Mesenteric fat pad (tissue), 1 donor: ENCODE measurements around the gene PYGB. TPM values are rescaled to one million over a fixed set of nuclear protein-coding genes. Genes with fewer than 3 reads are reported as not detected.

Experiments
- DNase-seq: peaks from one replicate; pipeline ENCODE4 v3.0.0-alpha.2; 2020; ENCODE audit warnings: low spot score
- total RNA-seq: library from RNA; stranded (reverse); fragmentation: NEBNext Ultra II Directional; extraction: Animal tissue kit (Norgen Biotek cat#: 25700); gene quantifications from one replicate; pipeline ENCODE4 v1.2.1, GENCODE V29; 2021
- donor health status: DM: yes; HTN: yes; CAD: no.

PYGB gene
- total RNA-seq, 1 donor from 2014 or later, result 121 TPM

DNA sequence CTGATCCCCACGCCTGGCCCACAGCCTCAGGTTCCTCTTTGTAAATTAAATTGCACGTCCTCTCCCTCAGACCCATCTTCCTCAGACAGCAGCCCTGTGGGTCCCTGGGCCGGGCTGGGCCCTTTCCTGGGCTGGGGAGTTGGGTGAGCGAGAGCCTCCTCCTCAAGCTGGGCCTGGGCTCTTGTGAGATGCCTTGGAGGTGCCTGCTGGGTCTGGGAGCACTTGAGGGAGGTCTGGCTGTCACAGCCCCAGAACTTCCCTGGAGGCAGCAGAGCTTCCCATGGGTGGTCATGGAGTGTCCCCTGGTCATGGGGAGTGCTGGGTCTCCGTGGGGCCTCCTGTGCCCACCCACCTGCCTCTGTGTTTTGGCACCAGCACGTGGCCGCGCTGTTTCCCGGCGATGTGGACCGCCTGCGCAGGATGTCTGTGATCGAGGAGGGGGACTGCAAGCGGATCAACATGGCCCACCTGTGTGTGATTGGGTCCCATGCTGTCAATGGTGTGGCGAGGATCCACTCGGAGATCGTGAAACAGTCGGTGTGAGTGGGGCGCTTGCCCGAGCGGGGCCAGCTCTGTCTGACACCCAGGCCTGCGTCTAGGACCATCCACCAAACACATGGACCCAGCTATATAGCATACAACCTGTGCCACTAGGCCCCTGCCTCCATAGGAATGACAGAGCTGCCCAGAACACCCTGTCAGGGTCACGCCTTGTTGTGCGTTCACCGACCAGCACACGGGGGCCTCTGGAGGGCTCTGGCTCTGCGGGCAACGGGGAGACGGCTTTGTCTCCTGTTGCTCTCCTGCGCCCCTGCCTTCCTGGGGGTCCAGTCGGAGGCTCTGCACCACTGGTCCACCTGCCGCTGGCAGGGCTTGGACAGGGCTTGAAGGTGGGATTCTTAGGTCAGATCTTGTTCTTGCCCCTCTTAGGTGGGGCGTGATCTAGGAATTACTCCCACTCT lies 33.0 kb downstream of the PYGB start:
- DNase-seq, result peak; percentile 86

DNA sequence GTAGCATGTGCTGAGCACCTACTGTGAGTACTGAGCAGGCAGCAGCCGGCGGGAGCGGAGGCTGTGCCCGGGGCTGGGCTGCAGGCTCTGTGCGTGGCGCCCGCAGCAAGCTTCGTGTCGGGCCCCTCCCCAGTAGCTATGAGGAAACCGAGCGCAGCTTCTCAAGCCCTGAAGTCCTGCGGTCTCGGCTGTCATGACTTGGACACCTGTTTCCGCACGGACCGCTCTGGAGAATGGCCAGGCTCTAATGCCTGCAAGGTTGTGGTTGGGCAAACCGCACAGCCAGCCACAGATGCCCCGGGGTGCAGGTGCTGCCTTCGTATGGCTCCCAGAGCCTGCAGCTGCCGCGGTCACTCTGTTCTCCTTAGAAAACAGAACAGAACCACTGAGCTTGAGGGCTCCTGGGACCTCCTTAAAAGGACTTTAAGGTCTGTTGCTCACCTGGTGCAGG lies 33.7 kb downstream of the PYGB start:
- peak; percentile 86 for DNase-seq

DNA sequence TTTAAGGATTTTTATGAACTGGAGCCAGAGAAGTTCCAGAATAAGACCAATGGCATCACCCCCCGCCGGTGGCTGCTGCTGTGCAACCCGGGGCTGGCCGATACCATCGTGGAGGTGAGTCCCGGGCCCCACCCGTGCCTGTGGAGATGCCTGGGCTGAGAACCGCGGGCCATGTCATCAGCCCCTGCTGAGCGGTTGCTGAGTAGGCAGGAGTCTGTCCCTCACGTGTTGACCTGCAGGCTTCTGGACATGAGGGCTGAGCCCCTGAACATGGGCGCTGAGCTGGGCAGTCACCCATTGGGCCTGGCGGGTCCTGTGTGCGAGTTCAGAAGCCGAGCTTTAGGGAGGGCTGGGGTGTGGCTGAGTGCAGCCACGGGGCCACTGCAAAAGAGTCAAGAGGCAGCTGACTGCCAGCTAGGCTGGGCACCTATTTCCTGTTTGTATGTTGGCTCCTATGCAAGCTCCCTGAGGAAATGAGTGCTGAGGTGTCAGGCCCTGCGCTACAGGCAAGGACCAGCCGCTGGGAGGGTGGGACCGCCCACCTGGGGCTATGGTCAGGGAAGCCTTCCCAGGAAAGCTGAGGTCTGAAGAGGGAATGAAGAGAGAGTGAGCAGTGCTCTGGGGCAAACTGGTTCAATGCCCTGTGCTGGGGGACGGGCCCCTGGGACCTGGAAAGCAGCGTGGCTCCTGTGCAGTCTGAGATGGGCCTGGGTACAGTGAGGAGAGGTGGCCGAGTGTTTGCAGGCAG lies 34.3 kb downstream of the PYGB start:
- peak; percentile 85 for DNase-seq

DNA sequence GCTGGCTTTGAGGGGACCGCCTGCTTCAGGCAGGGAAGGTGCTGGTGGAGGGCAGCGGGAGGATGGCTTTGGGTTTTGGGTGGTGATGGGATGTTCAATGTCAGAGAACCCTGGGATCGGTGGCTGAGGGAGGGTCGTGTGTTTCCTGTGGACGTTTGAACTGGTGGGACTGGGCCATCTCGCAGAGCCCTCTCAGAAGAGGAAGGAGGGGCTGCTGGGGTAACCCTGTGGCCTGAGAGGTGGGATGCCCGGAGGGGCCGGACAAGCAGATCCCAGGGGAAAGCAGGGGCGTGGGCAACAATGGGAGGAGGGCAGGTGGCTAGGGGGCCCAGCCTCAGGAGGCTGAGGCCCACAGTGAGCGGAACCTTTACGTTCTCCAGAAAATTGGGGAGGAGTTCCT lies 34.9 kb downstream of the PYGB start:
- DNase-seq, result peak; percentile 77

DNA sequence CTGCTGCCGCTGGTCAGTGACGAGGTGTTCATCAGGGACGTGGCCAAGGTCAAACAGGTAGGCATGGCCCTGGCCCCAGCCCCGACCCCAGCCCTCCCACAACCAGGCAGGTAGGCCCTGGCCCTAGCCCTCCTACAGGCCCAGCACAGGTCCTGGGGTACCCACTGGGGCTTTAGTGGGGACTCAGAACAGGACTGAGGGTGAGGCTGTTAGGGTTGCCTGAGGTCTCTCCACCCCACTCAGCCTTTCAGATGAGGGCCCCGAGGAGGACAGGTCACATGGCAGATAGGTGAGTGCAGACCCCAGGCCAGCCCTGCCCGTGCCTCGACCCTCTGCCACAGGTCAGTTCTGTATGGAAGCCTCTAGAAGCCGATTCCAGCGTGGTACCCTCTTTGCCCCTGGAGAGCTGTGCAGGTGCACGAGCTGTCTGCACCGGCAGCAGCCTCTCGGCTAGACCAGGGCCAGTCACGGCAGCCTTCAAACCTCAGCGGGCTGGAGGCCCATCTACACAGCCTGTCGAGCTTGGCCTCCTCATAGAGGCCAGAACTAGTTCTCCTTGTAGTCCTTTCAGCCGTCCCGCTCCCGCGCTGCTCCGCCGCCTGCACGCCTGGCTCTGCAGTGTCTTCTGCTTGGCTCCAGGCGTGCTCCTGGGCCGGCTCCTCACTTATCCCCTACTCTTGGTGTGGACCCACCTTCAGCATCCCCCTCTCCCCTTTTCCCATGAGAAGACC lies 35.5 kb downstream of the PYGB start:
- DNase-seq, result peak; percentile 83

DNA sequence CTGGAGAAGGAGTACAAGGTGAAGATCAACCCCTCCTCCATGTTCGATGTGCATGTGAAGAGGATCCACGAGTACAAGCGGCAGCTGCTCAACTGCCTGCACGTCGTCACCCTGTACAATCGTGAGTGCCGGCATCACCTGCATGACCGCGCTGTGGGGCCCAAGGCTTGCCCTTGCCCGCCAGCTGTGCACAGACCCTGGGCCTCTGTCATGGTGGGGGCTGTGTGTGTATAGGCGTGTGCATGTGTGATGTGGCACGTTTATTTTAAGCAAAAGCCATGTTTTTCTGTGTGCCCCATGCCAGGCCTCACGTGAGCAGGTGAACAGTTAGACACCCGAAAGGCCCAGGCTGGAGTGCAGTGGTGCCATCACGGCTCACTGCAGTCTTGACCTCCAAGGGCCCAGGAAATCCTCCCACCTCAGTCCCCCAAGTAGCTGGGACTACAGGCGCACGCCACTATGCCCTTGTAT lies 36.3 kb downstream of the PYGB start:
- DNase-seq, result peak; percentile 73

DNA sequence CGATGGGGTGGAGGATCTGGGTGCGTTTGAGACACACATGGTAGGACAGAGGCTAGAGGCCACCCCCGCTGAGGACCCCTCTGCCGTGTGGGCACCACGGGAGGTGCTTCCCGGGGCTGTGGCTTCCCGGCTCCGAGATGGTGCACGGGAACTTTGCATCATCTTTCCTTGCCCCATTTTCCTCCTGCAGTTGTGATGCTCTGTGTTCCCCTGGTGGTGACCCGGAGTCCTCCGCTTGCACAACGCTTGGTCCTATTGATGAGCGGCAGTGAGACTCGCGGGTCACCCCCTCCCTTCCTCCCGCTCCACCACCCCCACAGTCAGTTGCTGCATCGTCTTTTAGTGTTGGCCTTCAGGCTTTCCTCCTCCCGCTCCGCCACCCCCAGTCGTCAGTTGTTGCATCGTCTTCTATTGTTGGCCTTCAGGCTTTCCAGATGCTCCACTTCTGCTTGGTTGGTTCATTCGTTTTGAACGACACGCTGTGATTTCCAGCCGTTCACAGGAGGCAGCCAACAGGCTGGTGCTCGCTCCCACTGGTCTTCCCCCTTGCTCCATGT lies 37.3 kb downstream of the PYGB start:
- DNase-seq, result peak; percentile 82

DNA sequence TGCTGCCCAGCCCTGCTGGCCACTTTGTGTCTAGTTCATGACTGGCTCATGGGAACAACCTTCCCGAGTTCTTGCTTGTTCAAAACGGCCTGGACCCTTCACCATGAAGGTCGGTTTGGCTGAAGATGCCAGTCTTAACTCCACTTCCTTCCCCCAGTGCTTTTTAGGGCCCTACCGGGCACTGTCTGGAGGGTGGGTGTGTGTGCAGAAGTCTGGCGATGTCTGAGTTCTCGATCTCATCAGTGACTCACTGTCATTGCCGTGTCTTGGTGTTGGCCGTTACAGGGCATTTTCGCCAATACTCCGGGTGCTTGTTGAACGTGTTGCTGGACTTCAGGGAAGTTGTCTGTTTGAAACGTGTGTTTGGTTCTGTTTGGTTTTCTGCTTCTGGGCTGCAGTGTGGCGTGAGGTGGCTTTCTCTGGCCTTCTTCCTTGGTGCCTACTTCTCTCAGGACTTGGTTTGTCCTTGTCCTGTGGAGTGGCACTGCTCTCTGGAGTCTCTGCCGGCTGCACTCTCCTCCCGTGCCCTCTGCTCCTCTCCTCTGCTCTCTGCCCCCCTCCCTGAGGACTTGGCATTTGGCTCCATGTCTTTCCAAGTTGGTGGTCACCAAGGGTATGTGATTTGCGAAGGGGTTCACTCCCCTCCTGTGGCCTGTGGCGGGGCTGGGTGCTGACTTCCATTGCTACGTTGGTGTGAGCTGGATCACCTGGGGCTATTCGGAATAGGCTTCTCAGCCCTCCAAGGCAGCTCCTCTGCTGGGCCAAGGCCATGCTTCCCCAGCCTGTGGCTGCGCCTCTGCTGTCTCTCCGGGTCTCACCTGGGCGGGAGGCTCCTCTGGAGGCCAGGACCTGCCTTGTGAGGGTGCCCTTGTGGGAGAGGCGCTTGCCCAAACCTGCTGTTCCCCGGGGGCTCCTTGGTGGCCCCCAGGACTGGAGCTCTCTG lies 38.2 kb downstream of the PYGB start:
- peak; percentile 81 for DNase-seq

DNA sequence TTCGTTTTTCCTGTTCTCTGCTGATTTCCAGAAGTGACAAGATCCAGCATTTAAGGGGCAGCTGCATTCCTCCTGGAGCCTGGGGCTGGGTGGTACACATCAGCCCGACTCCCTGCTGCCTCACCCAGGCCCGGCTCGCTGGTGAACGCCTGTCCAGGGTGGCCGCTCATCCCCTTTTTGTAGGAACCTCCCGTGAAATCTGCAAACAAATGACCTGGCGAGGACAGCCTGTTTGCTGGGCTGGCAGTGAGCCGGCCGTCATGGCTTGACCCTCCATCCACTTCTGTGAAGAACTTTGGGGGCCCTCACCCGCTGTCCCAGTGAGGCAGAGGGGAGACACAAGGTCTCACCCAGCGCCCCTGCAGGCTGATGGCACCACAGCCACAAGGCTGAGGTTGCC lies 39.0 kb downstream of the PYGB start:
- peak; percentile 69 for DNase-seq

DNA sequence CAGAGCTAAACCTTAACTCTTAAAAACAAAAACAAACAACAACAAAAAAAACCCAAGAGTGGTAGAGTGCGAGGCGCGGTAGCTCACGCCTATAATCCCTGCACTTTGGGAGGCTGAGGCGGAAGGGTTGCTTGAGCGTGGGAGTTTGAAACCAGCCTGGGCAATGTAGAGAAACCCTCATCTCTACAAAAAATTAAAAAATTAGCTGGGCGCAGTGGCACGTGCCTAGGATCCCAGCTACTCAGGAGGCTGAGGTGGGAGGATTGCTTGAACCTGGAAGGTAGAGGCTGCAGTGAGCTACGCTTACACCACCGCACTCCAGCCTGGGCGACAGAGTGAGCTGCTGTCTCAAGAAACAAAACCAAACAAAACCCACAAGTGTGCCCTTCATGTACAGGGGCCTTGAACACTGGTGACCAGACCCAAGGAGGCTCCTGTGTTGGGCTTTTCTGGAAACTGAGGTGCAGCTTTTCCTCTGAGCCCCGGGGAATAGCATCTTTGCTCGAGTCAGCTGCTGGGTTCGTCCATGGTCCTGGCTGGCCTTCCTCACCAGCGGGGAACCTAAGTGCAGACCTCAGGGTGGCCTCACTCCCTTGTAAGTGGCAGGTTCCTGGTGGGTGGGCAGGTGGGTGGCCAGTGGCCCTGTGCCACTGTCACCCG lies 39.9 kb downstream of the PYGB start:
- DNase-seq, result peak; percentile 76

DNA sequence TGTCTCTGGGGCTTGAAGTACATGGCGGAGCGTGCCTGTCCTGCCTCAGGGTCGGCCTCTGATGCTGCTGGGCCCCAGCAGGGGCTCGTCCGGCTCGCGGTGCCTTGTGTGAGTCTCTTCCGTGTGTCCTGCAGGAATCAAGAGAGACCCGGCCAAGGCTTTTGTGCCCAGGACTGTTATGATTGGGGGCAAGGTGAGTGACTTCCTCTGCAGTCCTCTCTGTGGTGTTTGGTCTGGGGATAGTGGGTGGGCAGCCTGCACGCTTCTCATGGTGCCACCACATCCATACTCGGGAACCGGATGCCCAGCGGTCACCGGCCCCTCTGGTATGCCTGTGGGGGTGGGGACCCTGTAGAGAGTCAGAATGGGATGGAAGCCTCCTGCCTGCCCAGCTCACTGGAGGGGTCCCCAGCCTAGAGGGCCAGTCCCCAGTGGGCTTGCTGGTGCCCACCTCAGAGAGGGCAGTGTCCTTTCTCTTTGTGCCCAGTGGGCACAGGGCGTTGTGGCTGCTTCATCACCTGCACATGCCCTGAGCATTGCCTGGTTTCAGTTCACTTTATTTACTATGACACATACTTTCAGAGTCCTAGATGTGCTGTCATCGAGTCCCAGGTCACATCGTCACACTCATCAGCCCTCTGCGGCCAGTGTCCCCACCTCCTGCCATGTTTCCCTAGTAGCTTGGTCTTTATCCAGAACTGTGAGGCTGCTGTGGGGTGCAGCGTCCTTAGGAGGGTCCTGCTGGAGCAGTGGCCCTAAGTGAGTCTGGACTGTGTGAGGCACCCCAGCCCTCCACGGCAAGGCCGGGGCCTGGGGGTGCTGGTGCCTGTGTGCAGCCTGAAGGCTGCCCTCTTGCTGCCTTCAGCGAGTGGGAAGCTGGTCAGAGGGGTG lies 40.7 kb downstream of the PYGB start:
- no peak for DNase-seq

DNA sequence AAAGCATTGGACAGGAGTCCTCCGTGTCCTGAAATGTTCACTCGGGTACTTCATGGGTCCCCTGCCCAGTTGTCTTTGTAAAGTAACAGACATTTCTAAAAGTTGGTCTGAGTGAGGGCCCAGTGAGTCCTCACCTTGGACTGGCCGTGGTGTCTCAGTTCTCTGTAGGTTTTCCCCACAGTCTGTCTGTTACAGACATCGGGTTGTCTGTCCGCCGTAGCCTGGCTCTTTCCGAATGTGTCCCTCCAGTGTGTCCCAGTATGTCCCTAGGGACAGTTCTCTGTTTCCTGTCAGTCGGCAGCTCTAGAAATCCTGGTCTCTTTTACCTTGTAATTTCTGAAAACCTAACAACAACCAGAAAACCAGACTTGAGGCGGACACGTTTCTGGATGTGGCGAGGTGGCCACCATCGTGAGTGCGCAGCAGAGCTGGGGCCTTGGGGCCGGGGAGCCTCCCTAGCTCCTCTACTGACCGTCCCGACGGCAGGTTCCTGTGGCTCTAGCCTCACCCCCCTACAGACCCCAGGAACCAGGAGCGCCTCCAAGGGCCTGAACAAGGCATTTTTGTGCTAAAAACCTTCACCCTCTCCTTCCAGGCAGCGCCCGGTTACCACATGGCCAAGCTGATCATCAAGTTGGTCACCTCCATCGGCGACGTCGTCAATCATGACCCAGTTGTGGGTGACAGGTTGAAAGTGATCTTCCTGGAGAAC lies 42.2 kb downstream of the PYGB start:
- DNase-seq, result no peak

DNA sequence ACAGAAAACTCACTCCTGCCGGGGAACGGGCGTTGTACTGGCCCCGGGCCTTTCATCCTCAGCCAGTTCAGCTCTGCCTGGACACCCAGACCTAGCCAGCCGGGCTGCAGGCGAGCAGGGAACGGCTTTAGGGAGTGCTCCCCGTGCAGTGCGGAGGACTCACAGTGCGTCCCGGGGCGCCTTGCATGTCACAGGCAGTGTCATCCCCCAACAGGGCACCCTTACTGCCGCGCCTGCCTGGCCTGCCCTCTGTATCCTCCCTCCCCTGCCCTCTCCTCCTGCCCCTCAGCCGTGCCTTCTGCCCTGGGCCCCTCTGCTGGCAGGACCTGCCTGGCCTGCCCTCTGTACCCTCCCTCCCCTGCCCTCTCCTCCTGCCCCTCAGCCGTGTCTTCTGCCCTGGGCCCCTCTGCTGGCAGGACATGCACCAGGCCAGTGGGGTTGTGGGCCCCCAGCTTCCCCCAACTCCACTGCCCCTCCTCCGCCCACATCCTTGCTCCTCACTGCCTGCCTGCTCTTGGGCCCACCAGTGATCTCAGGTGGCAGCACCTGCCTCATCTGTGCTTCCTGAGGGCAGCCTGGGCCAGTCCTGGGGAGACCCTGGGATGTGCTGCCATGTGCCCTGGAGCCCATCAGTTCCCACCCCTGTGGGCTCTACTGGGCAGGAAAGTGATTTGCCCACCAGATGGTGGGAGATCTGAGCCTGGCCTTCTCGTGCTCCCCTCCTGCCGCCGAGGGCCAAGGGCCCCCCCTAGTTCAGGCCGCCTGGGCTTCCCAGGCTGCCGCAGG lies 43.0 kb downstream of the PYGB start:
- DNase-seq, result no peak

DNA sequence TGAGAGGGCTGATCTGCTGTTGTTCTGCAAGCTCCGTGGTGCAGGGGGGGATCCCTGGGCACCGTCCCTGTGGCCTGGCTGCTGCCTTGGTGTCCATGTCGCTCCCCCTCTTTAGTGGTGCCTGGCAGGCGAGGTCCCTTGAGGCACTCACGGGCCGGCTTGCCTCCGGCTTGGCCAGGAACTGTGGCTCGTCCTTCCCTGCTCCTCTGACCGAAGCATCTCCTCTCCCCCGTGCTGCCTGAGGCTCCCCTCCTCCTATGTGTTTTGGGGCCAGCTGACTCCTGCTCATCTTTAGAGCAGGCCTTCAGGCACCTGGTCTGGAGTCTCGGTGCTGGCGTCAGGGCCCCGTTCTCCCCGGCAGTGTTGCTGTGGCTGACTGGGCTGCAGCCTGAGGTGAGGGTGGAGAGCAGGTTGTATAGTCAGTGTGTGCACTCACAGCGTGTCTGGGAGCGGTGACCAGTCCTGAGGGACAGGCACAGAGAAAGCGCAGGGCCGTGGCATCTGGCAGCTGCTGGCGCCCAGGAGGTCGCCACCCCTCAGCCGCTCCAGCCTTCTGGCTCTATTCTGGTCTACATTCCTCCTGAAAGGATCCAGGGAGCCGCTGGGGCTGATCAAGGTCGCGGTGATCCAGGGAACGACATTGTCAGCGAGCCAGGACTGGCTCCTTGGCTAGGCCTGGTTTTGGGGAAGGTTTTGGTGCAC lies 43.7 kb downstream of the PYGB start:
- no peak for DNase-seq

DNA sequence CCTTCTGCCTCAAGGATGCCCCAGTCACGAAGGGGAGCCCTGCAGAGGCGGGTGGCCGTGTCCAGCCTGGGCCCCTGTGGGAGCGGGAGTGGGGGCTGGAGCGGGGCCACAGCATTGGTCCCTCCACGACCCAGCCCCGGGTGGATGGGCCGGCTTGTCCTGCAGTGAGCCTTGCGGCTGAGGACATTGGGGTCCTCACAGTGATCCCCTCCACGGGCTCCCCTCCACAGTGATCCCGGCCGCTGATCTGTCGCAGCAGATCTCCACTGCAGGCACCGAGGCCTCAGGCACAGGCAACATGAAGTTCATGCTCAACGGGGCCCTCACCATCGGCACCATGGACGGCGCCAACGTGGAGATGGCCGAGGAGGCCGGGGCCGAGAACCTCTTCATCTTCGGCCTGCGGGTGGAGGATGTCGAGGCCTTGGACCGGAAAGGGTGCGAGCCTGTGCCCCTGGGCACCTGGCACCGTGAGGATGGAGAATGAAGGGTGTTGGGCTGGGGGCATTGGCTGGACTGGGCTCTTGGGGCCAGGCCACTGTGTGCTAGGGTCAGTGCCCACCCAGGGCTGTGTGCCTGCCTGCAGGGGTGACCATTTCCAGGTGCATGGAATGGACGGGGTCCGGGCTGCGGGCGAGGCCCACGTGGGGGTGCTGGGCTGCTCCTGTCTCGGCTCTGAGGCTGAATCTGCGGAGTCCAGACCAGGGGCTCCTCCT lies 44.4 kb downstream of the PYGB start:
- DNase-seq, result no peak

DNA sequence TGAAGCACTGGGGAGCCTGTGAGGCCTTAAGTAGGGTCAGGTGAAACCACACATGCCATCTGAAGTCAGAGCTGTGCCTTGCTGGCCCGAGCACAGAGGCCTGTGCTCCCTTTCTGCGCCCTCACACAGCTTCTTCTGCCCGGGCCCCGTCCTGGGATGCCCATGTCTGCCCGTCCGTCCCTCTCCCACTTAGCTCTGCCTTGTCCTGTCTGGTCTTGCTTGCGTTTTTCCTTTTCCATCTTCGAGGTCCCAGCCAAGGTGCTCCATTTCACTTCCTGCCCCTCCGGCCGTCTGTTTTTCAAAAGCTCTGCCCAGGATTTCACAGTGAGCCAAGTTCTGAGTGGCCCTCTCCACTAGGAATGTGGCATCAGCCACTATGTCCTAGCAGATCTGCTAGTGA lies 45.6 kb downstream of the PYGB start:
- DNase-seq, result no peak
